GM18867 (cell line): Measurements from ENCODE around the gene PSG3.
"Not testable (repeated sequence)": the region's sequence is repeated elsewhere in the genome, so short reads cannot be mapped to it uniquely, and the experiment has no call there.

Experiments used
- ATAC-seq: cut with Tn5 transposase; IDR thresholded peaks from one replicate; pipeline ENCODE4 v1.9.1; 2021; ENCODE audit warnings: mild to moderate bottlenecking, moderate library complexity; ENCODE audit not compliant: unreplicated experiment

PSG3 gene

DNA sequence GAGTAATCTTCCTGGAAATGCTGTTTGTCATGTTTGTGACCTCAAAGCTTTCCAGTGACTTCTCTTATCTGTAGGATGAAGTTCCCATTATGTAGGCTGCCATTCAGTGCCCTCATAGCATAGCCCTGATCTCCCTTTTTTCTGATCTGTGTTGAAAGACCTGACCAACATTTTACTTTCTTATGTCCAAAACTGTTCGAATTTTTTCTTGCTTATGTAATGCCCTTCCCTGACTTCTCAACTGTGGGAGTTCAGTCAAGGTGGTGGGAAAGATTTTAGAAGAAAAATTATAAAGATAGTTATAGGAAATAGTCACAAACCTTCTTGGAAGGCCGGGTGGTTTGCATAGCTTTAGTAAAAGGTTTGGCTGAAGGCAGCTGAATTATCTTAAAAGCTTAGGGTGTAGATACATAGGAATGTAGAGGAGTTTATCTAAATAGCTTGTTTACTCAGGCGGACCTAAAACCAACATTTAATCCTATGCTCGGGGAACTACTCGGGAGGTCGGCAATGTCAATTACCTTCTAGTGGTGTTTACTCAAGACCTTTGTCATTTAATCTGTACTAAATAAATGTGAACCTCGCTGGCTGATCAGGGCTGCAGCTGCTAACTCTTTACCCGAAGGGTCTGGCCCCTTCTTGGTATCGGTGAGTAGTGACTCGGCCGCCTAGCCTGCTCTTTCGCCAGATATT lies 44.3 kb downstream of the PSG3 start:
- ATAC-seq: no peak

DNA sequence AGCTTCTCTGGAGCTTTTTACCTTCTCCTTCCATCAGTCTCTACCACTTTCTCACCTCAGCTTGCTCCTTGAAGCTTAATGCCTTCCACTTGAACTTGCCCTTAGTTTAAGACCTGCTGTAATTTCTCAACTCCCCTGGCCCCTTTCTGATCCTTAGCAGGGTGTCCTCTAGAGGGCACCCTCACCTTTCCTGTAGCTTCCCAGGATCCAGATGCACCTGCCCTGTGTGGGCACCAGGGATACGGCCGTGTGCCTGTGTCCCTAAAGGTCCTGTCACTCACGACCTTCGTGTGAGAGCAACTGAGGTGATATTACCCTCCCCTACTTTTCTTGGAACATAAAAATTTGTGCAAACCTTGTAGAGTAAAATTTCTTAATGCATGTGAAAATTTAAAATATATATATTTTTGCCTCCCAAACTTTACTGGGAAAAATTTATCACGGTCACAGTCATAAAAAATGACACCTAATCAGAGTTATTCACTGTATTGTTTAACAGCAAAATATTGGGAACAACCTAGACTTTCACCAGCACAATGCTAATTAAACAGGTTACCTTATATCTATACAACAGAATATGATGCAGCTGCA lies 46.4 kb downstream of the PSG3 start:
- no peak for ATAC-seq

DNA sequence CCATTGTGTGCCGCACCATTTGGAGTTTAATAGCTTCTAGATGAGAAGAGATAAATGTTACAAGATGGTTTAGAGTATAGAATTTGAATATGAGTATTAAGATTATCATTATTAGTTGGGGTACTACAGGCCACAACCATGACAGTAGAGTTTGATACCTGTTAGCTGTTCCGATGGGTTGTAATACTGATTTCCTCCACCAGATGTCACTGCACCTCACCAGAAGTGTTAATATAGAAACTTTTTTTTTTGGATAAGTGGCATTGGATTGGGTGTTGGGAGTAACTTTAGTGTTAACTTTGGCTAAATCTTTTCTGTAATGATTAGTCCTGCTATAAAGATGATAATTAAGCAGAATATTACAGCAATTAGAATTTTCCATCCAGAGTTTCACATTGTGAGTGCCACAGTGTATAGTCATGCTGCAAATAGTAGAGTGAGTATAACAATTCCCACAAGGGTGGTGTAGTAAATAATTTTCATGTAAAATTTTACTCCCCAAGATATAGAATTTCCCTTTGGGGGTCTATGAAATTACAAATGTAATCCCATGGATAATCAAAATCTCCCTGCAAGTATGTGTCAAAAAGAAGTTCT lies 56.3 kb downstream of the PSG3 start:
- no peak for ATAC-seq

DNA sequence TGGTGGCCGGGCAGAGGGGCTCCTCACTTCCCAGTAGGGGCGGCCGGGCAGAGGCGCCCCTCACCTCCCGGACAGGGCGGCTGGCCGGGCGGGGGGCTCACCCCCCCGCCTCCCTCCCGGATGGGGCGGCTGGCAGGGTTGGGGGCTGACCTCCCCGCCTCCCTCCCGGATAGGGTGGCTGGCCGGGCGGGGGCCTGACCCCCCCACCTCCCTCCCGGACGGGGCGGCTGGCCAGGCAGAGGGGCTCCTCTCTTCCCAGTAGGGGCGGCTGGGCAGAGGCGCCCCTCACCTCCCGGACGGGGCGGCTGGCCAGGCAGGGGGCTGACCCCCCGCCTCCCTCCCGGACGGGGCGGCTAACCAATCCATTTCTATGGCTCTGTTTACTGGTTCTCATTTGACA lies 64.0 kb downstream of the PSG3 start:
- ATAC-seq: not testable (repeated sequence)

DNA sequence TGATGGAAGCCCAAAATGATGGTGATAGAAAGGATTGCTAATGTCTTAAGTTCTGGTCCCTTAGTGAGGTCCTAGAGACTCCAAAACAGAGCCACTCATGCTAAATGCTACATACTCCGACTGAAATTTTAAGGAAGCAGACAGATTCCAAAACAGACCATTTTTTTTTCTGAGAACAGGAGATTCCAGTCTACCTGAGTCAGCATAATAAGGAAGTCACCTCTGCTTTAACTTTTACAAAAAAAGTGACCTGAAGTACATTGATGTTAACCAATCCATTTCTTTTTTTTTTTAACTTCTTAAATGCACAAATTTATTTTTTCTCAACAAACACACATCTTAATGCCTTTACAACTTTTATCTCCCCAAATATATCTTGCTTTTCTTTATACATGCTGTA lies 65.7 kb downstream of the PSG3 start:
- not testable (repeated sequence) for ATAC-seq
